ENCODE results near the gene NXNL1.

The NXNL1 gene

GRCh38 chr19:17456127-17456526 lies 4.6 kb downstream of the NXNL1 start (continued):
- TF ChIP-seq ZNF449 (tag by site-specific recombination; IDR thresholded peaks at IDR 0.05) (no peak), BCL6B (tag by site-specific recombination; IDR thresholded peaks at IDR 0.05) (no peak), ZNF600 (tag by site-specific recombination; IDR thresholded peaks at IDR 0.05) (no peak), ZNF629 (tag by site-specific recombination; IDR thresholded peaks at IDR 0.05) (0 out of 2 replicates have a peak, but pooled peaks have one; percentile 15), ZNF654 (tag by site-specific recombination; IDR thresholded peaks at IDR 0.05; ENCODE audit: low read depth) (0 out of 2 replicates have a peak, but pooled peaks have one; percentile 10), ZNF426 (tag by site-specific recombination; IDR thresholded peaks at IDR 0.05) (peak; percentile 41)

GRCh38 chr19:17455308-17456123 lies 5.2 kb downstream of the NXNL1 start:
- POLR2A ChIA-PET = no interaction called here
- H3K4me3 ChIP-seq (ENCODE audit: low read depth, low read length) = no peak overlapping the region
- no peaks in the 10 kb centered on the region for H3K36me3 ChIP-seq (ENCODE audit: control insufficient read depth in 2 of 2, insufficient read depth in 1 of 2, low read length in 2 of 2)
- H3K4me1 ChIP-seq (ENCODE audit: control insufficient read depth, insufficient read depth, low read length) = no peaks in the 10 kb centered on the region
- H3K9me3 ChIP-seq (ENCODE audit: control insufficient read depth, insufficient read depth, low read depth, low read length) = no peaks in the 10 kb centered on the region
- no peak overlapping the region for H3K27ac ChIP-seq (ENCODE audit: extremely low read depth, low read depth, low read length)
- TF ChIP-seq ZNF157 (tag by site-specific recombination; IDR thresholded peaks at IDR 0.05) (no peak), ZBTB26 (tag by site-specific recombination; optimal IDR thresholded peaks at IDR 0.05) (no peak), BCL11A (tag by site-specific recombination; IDR thresholded peaks at IDR 0.05; ENCODE audit: low read depth) (no peak), ZNF596 (tag by site-specific recombination; IDR thresholded peaks at IDR 0.05) (no peak)
- CTCF ChIA-PET = interaction anchor here (0.5 to 1.9 kb wide), 3 partner anchors 9 to 401 kb away, joined by 3 to 11 read pairs (median 5); no protein-coding TSS in a partner anchor

GRCh38 chr19:17454576-17455071 lies 6.1 kb downstream of the NXNL1 start:
- no peaks in the 10 kb centered on the region for H3K4me1 ChIP-seq (ENCODE audit: control insufficient read depth, insufficient read depth, low read length)
- TF ChIP-seq GLIS2 (tag by site-specific recombination; IDR thresholded peaks at IDR 0.05) (no peak), ZSCAN16 (tag by site-specific recombination; IDR thresholded peaks at IDR 0.05) (no peak), GLIS1 (tag by site-specific recombination; IDR thresholded peaks at IDR 0.05) (peak; percentile 62), ZNF501 (tag by site-specific recombination; IDR thresholded peaks at IDR 0.05) (no peak), TRIM28 (IDR thresholded peaks at IDR 0.05; ENCODE audit: borderline replicate concordance, low read length) (no peak), ZNF585B (tag by site-specific recombination; IDR thresholded peaks at IDR 0.05) (no peak), ZNF626 (tag by site-specific recombination; IDR thresholded peaks at IDR 0.05) (no peak), ZSCAN4 (tag by site-specific recombination; IDR thresholded peaks at IDR 0.05) (no peak), ZNF335 (tag by site-specific recombination; conservative IDR thresholded peaks at IDR 0.05) (no peak), ATF2 (tag by site-specific recombination; IDR thresholded peaks at IDR 0.05; ENCODE audit: low read depth) (no peak), ZBTB17 (tag by site-specific recombination; IDR thresholded peaks at IDR 0.05) (no peak), KLF17 (tag by site-specific recombination; IDR thresholded peaks at IDR 0.05) (no peak), ZFP69B (tag by site-specific recombination; IDR thresholded peaks at IDR 0.05) (no peak)

More at GRCh38 chr19:17454576-17455071, 6.1 kb downstream of the NXNL1 start:
- ChIA-PET CTCF (interaction anchor here (0.5 to 1.9 kb wide), 9 partner anchors 10 to 533 kb away, joined by 3 to 11 read pairs (median 3); no protein-coding TSS in a partner anchor), POLR2A (no interaction called here)
- no peak overlapping the region for H3K4me3 ChIP-seq (ENCODE audit: low read depth, low read length)
- H3K36me3 ChIP-seq (ENCODE audit: control insufficient read depth in 2 of 2, insufficient read depth in 1 of 2, low read length in 2 of 2) = no peaks in the 10 kb centered on the region
- H3K9me3 ChIP-seq (ENCODE audit: control insufficient read depth, insufficient read depth, low read depth, low read length) = no peaks in the 10 kb centered on the region
- no peak overlapping the region for H3K27ac ChIP-seq (ENCODE audit: extremely low read depth, low read depth, low read length)

All from HEK293 (cell line).